Germinal center (tissue), 1 donor: ENCODE data around the gene NXPH4.

ENCODE experiments used
- DNase-seq: peaks from one replicate; pipeline ENCODE4 v3.0.0; 2012; ENCODE audit warnings: mixed read lengths, low spot score

Gene NXPH4

DNA sequence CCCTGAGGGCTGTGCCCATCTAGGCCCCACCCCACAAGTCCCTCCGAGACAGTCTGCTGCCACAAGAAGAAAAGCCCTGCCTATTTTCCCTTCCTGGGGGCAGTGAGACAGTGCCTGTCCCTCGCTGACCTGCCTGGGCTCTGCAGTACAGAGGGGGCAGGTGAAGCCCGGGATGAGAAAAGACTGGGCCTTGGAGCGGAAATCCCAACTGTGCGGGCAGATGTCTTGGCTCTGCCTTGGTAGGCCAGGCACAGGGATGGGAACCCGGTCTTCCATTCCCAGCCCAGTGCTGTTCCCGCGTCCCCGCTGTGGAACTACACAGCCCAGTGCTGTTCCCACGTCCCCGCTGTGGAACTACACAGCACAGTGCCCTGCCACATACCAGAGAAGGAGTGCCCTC is 12.8 kb upstream of the NXPH4 start:
- DNase-seq: no peak

DNA sequence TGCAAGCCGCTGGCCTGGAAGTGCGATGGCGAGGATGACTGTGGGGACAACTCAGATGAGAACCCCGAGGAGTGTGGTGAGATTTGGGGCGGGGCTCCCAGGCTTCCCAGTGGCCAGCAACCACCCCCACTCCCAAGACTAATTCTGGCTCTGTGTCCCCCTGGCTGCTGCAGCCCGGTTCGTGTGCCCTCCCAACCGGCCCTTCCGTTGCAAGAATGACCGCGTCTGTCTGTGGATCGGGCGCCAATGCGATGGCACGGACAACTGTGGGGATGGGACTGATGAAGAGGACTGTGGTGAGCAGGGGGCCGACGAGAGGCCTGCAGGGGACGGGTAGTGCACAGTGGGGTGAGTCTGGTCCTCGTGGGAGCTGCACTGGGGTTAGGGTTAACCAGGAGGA is 12.1 kb upstream of the NXPH4 start:
- no peak for DNase-seq

DNA sequence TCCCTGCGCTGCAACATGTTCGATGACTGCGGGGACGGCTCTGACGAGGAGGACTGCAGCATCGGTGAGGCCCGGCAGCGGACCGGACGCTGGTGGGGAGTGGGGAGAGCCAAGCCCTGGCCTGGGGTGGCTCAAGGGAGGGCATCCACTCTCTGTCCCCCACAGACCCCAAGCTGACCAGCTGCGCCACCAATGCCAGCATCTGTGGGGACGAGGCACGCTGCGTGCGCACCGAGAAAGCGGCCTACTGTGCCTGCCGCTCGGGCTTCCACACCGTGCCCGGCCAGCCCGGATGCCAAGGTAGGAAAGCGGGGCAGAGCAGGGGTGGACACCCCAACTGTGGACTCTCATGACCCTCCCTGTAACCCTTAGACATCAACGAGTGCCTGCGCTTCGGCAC is 11.4 kb upstream of the NXPH4 start:
- no peak for DNase-seq

DNA sequence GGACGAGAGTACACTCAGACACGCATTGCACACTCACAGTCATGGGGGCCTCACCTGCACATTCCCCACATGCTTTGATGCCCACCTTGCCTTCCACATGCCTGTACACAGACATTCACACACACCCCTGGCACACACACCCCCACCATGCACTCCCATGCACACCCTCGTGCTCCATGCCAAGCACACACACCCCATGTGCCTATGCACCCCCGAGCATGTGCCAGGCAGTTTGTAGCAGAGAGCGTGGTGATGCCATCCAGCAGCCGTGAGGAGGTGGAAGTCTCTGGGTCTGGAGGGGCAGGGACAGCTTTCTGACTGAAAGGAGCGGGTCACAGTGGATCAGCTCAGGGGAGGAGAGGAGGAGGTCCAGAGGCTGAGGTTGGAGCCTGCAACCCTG is 10.7 kb upstream of the NXPH4 start:
- no peak for DNase-seq

DNA sequence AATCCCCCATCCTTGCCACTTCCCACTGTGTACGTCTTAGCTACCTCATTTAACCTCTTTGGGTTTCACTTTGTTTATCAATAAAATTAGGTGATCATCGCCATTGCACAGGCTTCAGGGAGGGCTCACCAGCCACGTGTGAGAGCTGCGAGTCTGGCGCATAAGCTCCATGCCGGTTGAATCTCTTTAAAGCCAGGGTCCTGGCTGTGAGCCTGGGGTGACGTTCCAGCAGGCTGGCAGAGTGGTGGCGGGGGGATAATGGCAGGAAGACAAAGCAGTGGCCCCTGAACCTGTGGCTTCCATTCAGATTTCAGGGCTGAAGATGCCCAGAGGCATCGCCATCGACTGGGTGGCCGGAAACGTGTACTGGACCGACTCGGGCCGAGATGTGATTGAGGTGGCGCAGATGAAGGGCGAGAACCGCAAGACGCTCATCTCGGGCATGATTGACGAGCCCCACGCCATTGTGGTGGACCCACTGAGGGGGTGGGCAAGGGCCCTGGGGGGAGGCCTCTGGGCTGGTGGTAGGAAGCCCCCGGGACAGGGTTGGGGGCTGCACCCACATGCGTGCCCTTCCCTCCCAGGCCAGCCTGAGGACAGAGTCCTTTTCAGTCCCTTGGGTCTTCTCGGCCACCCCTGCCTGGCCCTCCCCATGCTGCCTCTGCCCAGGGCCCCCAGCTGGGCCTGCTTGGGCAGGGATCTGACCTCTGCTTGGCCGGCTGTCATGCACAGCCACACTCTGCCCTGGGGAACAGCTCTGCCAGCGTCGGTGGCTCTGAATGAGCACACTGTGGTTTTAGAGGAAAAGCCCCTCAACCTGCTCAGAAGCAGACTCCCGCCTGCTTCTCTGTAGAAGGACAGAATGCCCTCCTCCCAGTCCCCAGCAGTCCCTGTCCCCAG is 8.6 kb upstream of the NXPH4 start:
- DNase-seq: no peak

DNA sequence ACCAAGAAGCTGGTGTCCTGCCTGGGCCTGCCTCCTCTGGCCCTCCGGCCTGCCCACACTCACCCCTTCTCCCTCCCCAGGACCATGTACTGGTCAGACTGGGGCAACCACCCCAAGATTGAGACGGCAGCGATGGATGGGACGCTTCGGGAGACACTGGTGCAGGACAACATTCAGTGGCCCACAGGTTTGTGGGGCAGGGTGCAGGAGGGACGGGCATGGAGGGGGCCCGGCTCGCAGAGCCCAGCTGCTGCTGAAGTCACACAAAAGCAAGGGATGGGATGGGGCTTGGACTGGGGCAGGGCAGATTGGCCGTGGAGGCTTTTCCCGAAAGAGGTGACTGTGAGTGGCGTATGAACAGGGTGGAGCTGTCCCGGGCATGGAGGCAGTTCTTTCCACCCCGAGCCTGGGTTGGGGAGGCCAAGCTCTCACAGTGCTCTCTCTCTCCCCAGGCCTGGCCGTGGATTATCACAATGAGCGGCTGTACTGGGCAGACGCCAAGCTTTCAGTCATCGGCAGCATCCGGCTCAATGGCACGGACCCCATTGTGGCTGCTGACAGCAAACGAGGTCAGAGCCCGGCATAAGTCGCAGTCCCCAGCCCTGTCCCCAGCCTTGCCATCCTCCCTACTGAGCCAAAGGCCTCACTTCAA is 7.8 kb upstream of the NXPH4 start:
- DNase-seq: no peak

DNA sequence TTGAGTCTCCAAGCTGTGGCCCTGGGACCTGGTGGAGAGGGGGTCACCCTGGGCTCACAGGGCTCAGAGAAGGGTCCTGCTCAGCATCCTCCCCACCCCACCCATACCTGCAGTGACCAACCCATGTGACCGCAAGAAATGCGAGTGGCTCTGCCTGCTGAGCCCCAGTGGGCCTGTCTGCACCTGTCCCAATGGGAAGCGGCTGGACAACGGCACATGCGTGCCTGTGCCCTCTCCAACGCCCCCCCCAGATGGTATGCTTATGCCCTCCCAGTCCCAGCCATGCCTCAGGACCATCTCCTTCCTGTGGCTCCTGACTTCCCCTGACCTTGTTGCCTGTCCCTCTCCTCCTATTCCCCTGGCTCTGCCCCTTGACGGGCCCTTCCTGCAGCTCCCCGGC is 6.7 kb upstream of the NXPH4 start:
- no peak for DNase-seq

DNA sequence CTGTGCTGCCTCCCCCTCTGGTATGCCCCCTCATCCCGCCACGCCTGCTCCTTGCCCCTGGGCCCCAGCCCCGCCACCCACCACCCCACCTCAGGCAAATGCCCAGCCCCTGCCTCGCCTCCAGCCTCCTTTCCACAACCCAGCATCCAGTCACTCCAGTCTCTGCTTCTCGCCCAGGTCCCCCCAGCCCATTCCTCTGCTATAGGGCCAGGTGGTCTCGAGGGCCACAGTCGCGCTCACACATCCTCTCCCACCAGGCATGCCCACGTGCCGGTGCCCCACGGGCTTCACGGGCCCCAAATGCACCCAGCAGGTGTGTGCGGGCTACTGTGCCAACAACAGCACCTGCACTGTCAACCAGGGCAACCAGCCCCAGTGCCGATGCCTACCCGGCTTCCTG is 6.1 kb upstream of the NXPH4 start:
- no peak for DNase-seq

DNA sequence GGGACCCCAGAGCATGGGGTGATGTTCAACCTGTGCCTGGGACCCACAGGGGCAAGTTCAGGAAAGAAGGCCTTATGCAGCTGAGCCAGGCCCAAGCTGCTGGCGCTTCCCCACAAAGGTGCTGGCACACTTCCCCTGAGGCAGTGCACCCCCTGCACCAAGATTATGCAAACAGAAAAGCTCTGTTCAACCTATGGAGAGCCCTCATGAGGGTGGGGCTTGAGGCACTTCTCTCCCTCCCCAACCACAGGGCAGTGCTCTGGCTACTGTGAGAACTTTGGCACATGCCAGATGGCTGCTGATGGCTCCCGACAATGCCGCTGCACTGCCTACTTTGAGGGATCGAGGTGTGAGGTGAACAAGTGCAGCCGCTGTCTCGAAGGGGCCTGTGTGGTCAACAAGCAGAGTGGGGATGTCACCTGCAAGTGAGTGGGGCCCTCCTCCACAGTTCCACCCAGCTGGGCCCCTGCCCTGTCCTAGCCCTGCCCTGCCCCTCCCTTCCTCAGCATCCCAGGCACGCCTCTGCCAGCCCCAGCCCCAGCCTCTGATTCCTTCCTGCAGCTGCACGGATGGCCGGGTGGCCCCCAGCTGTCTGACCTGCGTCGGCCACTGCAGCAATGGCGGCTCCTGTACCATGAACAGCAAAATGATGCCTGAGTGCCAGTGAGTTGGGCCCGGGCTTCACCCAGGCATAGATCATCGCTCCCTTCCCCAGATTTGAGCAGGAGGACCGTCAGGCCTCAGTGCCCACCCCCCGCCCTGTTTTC is 5.5 kb upstream of the NXPH4 start:
- no peak for DNase-seq

DNA sequence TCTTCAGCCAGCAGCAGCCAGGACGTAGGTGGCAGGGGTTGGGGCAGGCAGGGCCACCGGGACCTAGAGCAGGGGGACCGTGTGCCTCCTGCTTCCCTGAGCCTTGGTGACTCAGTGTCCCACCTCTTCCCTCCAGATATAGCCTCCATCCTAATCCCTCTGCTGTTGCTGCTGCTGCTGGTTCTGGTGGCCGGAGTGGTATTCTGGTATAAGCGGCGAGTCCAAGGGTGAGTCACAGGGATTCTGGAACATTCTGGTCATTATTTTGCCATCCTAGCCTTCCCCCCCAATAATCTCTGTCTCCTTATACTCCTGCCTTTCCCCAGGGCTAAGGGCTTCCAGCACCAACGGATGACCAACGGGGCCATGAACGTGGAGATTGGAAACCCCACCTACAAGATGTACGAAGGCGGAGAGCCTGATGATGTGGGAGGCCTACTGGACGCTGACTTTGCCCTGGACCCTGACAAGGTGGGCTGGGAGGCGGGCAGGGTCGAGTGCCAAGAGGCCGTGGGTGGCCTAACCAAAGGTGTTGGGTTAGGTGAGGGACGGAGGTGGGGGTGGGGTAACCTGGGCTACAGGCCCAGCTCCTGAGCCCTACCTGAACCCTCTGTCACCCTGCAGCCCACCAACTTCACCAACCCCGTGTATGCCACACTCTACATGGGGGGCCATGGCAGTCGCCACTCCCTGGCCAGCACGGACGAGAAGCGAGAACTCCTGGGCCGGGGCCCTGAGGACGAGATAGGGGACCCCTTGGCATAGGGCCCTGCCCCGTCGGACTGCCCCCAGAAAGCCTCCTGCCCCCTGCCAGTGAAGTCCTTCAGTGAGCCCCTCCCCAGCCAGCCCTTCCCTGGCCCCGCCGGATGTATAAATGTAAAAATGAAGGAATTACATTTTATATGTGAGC is 4.5 kb upstream of the NXPH4 start:
- no peak for DNase-seq

DNA sequence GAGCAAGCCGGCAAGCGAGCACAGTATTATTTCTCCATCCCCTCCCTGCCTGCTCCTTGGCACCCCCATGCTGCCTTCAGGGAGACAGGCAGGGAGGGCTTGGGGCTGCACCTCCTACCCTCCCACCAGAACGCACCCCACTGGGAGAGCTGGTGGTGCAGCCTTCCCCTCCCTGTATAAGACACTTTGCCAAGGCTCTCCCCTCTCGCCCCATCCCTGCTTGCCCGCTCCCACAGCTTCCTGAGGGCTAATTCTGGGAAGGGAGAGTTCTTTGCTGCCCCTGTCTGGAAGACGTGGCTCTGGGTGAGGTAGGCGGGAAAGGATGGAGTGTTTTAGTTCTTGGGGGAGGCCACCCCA is 3.9 kb upstream of the NXPH4 start:
- no peak for DNase-seq

DNA sequence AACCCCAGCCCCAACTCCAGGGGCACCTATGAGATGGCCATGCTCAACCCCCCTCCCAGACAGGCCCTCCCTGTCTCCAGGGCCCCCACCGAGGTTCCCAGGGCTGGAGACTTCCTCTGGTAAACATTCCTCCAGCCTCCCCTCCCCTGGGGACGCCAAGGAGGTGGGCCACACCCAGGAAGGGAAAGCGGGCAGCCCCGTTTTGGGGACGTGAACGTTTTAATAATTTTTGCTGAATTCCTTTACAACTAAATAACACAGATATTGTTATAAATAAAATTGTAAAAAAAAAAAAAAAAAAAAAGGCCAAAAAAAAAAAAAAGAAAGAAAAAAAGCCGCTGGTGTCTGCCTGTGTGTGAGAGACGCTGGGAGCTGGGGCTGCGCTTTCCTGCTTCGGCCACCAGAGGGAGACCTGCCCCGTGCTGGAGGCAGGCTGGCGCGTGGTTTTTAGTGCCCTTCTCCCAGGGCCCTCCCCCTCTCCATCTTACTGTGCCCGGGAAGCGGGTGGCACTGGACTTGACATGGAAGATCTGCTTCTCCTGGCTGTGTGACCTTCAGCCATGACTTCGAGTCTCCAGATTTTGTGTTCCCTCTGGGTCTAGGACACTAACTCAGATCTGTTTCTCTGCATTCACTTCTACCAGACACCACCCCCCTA is 3.4 kb upstream of the NXPH4 start:
- DNase-seq: peak; percentile 88

DNA sequence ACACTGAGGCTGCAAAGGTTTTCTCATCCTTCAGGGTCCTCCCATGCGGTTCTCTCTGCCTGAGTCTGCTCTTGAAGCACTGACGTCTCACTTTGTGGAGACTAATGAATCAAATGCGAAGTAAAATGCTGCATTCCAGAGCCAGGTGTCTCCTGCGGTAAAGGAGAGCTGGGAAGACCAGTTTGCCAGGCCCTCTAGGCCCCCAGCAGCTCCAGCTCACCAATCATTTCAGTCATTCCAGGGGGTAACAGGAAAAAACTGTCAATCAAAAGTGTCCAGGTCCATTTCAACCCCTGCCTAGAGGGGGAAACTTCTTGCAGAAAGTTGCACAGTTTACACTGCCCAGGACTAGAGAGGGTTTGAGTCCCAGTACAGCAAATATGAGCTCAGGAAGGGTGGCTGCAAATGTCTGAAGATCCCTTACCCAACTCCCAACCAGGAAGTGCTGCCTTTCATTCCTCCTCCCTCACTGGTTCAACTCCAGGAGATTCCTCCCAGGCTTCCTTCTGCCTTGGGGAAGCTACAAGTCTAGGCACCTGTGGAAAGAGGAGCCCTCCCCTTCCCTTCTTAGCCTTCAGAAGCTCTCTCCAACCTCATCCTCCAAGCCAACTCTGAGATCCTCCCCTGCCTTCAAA is 2.7 kb upstream of the NXPH4 start:
- DNase-seq: no peak

DNA sequence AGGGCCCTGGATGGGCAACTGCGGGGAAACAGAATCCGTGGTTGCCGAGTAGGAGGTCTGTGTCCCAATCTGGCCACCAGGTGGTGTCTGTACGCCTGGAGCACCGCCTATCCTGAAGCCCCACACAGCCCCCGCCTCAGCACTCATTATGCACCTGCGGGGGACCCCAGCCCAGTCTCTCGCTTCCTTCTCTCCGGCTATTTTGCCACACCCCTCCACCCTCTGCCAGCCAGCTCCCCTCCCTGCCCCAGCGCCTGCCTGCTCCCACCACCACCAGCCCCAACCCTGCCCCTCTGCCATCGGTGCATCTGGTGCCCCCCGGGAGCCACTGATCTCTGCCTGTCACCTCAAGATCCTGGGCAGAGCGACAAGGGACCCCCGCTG is 2.2 kb upstream of the NXPH4 start:
- peak; percentile 81 for DNase-seq

DNA sequence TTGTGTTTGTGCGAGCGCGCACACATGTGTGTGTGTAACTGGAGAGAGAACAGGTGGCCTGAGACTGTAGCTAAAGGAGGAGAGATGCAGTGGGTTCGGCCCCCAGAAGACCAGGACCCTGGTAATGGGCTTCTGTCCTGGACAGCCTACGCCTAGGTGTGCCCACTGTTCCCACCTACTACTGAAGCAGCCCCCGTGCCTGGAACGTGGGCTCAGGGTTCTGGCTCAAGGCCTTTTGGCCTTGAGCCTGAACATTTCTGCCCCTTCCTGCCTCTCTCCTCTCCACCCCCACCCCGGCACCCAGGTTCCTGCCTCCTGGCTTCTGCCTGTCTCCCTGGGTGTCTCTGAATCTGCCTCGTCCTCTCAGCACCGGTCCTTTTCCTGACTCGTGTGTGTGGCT is 1.5 kb upstream of the NXPH4 start:
- DNase-seq: no peak

DNA sequence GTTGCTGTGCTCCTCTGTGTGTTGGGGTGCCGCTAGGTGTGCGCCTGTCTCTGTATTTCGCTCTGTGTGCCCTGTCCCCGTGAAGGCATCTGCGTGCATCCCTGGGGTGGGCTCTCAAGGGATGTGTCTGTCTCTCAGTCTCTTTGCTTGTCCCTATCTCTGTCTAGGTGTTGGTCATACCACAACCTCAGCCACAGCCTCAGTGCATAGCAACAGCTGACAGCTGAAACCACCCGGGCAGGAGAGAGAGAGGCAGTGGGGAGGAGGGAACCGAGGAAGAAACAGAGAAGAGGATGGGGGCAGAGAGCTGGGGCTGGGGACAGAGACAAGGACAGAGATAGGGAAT is 953 bp upstream of the NXPH4 start:
- peak; percentile 51 for DNase-seq

DNA sequence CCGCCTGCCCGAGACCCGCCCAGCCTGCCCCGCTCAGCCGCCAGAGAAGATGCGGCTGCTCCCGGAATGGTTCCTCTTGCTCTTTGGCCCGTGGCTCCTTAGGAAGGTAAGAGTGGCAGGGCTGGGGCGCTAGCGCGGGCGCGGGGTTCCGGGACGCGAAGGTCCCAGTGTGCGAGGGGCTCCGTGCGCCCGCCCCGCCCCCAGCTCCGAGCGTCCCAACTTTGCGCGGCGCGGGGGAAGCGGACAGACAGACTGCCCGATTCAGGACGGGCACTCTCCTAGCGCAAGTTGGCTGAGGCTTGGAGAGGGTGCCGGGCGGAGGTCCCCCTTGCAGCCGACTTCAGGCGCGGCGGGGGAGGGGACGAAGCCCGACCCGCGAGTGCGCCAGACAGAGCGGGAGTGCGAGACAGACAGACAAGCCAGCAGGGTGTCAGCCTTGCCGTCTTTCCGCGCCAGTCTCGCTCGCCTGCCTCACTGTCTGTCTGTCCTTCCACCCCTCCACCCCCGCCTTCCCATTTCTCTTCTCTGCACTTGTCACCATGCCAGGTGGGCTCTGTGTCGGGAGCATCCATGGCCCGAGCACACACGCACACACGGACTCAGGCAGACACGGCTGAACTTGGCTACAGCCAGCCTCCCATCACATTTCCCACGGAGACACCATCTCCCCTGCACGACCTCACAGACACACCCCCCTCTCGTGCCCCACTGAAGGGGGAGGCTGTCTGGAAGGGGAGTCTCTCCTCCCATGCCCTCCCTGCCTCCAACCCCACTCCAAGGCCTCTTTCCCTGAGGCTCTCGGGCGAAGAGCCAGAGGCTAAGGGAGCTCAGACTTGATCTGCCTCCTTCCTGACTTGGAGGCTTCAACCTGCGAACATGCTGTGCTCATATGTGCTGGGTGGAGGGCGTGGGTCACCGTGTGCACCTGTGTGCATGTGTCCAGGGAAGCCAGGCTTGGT is 606 bp downstream of the NXPH4 start:
- no peak for DNase-seq

DNA sequence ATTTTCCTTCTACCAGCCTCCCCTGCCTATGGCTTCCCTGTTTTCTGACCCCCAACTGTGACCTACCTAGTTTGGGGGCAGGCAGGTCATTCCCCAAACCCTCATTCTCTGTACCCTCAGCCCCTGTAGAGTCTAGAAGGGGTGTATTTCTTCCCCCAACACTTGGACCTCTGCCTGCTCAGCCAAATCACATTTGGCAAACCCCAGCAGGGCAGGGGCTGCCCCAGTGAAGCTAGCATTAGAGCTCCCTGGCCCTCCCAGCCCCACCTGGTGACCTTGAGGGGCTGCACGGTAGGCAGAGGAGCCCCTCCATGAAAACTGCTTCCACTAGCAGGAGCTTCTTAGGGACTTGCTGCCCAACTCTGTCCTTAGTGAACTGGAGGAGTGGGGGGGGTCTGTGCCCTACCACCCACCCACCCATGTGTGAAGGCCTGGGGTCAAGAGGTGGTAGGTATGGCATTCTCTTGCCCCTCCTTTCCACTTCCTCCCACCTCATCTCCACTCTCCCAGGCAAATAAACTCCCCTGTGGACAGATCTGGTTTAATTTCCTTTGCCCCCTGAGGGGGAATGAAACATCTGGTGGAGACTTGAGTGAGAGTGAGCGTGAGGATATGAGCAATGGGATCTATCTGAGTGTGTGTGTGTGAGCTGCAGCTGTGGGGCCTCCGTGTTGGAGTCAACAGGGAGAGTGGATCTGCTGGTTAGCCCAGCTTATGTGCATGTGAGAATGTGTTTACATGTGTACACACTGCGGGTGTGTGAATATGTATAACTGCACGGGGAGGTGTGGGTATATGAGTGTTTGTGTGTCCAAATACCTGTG is 1.6 kb downstream of the NXPH4 start:
- DNase-seq: no peak
